BJ (cell line): ENCODE measurements around the gene XPR1. TPM values are rescaled to one million over a fixed set of nuclear protein-coding genes. Genes with fewer than 3 reads are reported as not detected.

Experiments used
- CTCF ChIA-PET: fragments of 350-600 bp; formaldehyde crosslinking; extraction: SDS; loops from one replicate; lab custom pipeline; 2021; ENCODE audit warnings: antibody characterized with exemption, inconsistent platforms; lab: Yijun Ruan, JAX
- POLR2A ChIA-PET: fragments of 300-600 bp; sonication (Branson Sonifier 250); formaldehyde crosslinking; extraction: SDS; loops from one replicate; lab custom pipeline; 2021; ENCODE audit warnings: antibody characterized with exemption; lab: Charles Lee
- DNase-seq: peaks from one replicate; pipeline ENCODE4 v3.0.0-alpha.2; 2011; ENCODE audit warnings: low read depth
- H3K27me3 ChIP-seq: 2 replicates; pipeline ENCODE4 v1.6.0; 2011; ENCODE audit warnings: low read length; ENCODE audit not compliant: control insufficient read depth, insufficient read depth
- H3K36me3 ChIP-seq: 2 replicates; pipeline ENCODE4 v1.5.1; 2011; ENCODE audit warnings: low read length; ENCODE audit not compliant: control insufficient read depth, insufficient read depth
- H3K4me3 ChIP-seq: 2 replicates; pipeline ENCODE4 v1.5.1; 2011; ENCODE audit warnings: low read depth, mild to moderate bottlenecking, control low read depth, low read length
- polyA plus RNA-seq: library from polyadenylated mRNA; depleted of rRNA; stranded (reverse); fragments of >200 nt; gene quantifications from 2 replicates; pipeline ENCODE4 v1.2.3, GENCODE V29; 2011
- TF ChIP-seq, protein P1 (sequence below): IDR thresholded peaks from 2 replicates; pipeline ENCODE4 v1.5.1; 2011; ENCODE audit warnings: low read depth, mild to moderate bottlenecking, control low read depth, inconsistent platforms, low read length, moderate library complexity; ENCODE audit not compliant: insufficient read depth

Gene XPR1
- polyA plus RNA-seq, 1 experiment: 17.3 TPM

DNA sequence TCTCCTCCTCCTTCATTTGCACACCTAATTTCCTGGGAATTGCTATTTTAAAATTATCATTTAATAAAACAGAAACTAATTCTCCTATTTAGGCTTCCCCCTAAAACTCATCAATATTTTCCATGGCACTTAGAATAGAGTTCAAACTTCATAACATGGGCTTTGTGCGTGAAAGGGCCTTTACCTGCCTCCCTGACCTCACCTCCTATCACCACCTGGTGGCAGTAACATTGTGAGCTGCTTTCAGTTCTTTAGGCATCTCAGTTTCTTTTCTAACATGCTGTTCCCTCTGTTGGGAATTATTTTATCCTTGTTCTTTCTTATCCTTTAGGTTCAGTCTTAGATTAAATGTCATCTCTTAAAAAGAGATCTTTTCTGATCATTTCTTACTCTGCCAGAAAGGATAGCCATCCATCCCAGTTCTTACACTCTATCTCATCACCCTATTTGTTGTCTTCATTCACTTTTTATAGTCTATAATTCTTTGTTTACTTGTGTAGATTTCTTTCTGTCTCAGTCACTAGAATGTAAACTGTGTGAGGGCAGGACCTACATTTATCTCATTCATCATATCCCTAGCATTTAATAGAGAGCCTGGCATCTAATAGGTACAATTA is 147.1 kb downstream of the XPR1 start:
- Histone ChIP-seq H3K36me3 (no peaks in the 10 kb centered on the region), H3K4me3 (no peak overlapping the region), H3K27me3 (no peaks in the 10 kb centered on the region)
- TF ChIP-seq, protein P1, sequence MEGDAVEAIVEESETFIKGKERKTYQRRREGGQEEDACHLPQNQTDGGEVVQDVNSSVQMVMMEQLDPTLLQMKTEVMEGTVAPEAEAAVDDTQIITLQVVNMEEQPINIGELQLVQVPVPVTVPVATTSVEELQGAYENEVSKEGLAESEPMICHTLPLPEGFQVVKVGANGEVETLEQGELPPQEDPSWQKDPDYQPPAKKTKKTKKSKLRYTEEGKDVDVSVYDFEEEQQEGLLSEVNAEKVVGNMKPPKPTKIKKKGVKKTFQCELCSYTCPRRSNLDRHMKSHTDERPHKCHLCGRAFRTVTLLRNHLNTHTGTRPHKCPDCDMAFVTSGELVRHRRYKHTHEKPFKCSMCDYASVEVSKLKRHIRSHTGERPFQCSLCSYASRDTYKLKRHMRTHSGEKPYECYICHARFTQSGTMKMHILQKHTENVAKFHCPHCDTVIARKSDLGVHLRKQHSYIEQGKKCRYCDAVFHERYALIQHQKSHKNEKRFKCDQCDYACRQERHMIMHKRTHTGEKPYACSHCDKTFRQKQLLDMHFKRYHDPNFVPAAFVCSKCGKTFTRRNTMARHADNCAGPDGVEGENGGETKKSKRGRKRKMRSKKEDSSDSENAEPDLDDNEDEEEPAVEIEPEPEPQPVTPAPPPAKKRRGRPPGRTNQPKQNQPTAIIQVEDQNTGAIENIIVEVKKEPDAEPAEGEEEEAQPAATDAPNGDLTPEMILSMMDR: peak; percentile 23; the same call in 1 of the 2 replicates
- CTCF ChIA-PET: no interaction called here
- DNase-seq: no peak
- POLR2A ChIA-PET: no interaction called here

DNA sequence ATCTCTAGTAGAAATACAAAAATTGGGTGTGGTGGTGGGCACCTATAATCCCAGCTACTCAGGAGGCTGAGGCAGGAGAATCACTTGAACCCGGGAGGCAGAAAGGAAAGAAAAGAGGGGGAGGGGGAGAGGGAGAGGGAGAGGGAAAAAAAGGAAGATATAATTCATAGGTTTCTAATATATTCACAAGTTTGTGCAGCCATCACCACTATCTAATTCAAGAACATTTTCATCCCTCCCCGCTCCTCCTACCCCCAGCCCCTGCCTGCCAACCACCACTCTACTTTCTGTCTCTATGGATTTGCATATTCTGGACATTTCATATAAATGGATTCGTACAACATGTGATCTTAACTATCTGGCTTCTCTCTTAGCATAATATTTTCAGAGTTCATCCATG is 147.8 kb downstream of the XPR1 start:
- TF ChIP-seq, protein P1: no peak
- CTCF ChIA-PET: no interaction called here
- no peak for DNase-seq
- POLR2A ChIA-PET: no interaction called here
- Histone ChIP-seq H3K27me3 (no peaks in the 10 kb centered on the region), H3K36me3 (no peaks in the 10 kb centered on the region), H3K4me3 (no peak overlapping the region)

DNA sequence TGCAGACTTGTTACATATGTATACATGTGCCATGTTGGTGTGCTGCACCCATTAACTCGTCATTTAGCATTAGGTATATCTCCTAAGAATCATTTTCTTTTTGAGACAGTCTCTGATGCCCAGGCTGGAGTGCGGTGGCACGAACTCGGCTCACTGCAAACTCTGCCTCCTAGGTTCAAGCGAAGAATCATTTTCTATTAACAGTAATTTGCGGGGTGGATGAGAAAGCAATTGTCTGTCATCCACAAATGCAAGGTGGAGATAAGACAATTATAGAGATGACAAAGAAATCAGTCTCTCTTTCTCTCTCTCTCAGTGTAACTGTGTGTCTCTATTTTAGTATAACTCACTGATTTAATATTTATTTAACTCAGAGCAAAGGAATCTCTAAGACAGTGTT is 149.9 kb downstream of the XPR1 start:
- no peaks in the 10 kb centered on the region for H3K27me3 ChIP-seq
- no peaks in the 10 kb centered on the region for H3K36me3 ChIP-seq
- ChIA-PET CTCF (no interaction called here), POLR2A (no interaction called here)
- TF ChIP-seq, protein P1: no peak
- no peak overlapping the region for H3K4me3 ChIP-seq
- DNase-seq: no peak

DNA sequence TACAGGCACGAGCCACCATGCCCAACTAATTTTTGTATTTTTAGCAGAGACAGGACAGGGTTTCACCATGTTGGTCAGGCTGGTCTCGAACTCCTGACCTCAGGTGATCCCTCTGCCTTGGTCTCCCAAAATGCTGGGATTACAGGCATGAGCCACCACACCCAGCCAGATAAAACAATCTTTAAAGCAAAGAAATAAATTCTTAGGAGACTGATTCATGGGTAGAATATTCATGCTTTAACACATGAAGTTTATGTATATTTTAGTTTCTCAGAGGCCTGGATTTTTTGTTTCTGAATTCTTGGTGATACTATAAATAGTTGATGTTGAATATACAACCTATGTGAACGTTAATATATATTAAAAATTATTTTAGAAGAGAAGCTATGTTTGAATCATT is 153.5 kb downstream of the XPR1 start:
- Histone ChIP-seq H3K36me3 (no peaks in the 10 kb centered on the region), H3K4me3 (no peak overlapping the region), H3K27me3 (no peaks in the 10 kb centered on the region)
- DNase-seq: no peak
- POLR2A ChIA-PET: no interaction called here
- CTCF ChIA-PET: interaction anchor here (0.7 to 1.0 kb wide), 2 partner anchors 367 to 381 kb away, joined by 3 to 4 read pairs; no protein-coding TSS in a partner anchor
- TF ChIP-seq, protein P1: no peak

DNA sequence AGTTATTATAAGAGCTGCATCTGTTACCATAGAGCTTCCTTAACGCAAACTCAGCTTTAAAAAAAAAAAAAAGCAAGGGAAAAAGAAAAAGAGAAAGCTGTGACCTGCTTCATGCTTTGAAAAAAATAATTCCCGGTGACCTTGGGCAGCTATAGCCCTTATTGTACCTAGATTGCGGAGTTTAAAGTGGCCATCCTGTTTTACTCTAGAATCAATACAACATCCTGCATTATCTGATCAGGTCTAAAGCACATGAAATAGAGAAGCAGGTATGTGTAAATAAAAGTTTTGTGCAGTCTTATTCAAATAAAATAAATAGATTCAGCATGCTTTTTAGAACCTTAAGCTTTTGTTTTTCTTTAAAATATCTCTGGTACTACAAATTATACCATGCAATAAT is 154.1 kb downstream of the XPR1 start:
- TF ChIP-seq, protein P1: no peak
- Histone ChIP-seq H3K27me3 (no peaks in the 10 kb centered on the region), H3K4me3 (no peak overlapping the region), H3K36me3 (no peaks in the 10 kb centered on the region)
- CTCF ChIA-PET: interaction anchor here (0.7 to 1.1 kb wide), 2 partner anchors 9 to 380 kb away, joined by 3 read pairs; no protein-coding TSS in a partner anchor
- DNase-seq: no peak
- POLR2A ChIA-PET: no interaction called here
